RPMI7951 (cell line): ENCODE measurements around the gene NAV2. TPM values are rescaled to one million over a fixed set of nuclear protein-coding genes. Genes with fewer than 3 reads are reported as not detected.
"Not testable (repeated sequence)": the region's sequence is repeated elsewhere in the genome, so short reads cannot be mapped to it uniquely, and the experiment has no call there.

Source experiments
- DNase-seq: peaks from one replicate; pipeline ENCODE4 v3.0.0-alpha.2; 2012; ENCODE audit warnings: low read depth
- total RNA-seq: library from RNA; depleted of rRNA; stranded (reverse); fragments of >200 nt; shearing (Covaris generic); gene quantifications from 2 replicates; pipeline ENCODE4 v1.2.3, GENCODE V29; 2014

Gene NAV2
- total RNA-seq, 1 experiment from 2014 or later: 7.1 TPM

DNA sequence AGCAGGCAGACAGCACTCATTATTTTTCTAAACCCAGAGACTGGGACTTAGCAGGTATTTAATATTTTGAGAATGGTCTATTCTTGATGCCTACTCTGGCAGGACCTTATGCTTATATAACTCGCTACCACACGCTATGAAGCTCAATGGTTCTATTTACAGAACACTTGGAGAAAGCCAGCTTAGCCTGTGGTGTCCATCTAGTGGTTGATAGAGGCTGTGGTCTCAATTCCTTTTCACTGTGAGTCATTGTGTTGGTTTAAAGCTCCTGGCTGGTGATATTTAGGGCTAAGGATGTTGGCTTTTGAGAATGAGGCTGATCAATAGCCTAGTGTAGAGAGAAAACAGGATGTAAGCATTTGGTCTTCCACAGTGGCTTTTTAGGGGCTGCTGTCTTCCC, 241.3 kb downstream of the NAV2 start:
- peak; percentile 84 for DNase-seq

- DNase-seq: no peak
Observed at GRCh38 chr11:19954899-19955298, 242.3 kb downstream of the NAV2 start.

GRCh38 chr11:19955660-19956059, 243.0 kb downstream of the NAV2 start:
- DNase-seq: no peak

DNA sequence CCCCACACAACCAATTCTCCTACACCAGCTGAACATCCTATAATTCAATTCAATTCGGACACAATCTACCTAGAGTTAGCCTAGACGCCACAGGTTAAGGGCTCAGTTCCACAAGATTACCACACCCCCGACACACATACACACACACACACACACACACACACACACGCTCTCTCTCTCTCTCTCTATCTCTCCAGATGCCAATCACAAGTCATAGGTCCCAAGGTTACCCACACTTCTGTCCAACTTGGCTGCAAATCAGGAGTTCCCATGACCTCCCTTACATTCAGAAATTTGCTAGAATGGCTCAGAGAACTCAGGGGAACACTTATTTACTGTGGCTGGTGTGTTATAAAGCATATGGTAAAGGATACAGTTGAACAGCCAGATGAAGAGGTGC, 243.6 kb downstream of the NAV2 start:
- DNase-seq: no peak

DNA sequence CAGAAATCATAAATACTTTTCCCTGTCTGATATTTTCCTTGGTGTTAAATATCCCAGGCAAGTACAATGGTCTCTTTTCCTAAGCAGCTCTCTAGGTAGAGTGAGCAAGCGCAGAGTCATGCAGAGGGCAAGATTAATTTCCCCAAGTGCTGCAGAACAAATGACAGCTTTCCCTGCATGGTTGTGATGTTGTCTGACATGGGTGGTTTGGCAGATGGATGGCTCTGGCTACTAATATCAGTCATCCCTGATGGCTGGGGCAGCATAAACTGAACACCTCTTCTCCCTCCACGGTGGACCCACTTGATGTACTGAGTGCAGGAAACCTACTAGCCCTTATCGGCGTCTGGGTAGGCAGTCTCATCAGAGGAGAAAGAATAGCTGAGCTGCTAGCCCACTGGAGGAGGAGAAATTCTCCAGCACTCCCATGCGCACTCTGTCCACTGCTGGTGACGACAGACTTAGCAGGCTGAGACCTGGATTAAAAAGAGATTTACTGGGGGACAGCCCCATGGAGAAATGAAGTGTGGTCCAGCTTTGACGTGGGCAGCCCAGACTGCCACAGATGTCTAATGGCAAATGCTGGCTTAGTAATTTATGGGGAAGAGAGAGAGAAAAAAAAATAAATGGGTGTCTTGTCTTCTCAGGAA, 244.8 kb downstream of the NAV2 start:
- peak; percentile 45 for DNase-seq

GRCh38 chr11:19958204-19958603, 245.6 kb downstream of the NAV2 start:
- no peak for DNase-seq

DNA sequence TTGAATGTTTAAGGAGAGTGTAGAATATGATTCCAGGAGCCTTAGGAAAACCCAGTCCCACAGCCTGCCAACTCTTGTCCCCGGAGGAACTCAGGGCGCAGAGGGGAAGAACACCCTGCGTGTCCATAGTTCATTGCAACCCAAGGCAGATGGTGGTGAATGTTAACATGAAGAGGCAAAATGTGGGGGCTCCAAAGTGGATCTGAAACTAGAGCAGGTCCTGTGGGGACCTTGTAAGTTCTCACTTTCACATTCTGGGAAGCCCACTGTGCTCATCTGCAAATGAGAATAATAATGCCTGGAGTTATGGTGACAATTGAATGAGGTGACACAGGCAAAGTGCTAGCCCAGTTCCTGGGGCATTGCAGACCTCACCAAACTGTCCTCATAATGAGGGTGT, 246.6 kb downstream of the NAV2 start:
- no peak for DNase-seq

- DNase-seq: peak; percentile 71
Observed at GRCh38 chr11:19959648-19960059, 247.0 kb downstream of the NAV2 start.

DNA sequence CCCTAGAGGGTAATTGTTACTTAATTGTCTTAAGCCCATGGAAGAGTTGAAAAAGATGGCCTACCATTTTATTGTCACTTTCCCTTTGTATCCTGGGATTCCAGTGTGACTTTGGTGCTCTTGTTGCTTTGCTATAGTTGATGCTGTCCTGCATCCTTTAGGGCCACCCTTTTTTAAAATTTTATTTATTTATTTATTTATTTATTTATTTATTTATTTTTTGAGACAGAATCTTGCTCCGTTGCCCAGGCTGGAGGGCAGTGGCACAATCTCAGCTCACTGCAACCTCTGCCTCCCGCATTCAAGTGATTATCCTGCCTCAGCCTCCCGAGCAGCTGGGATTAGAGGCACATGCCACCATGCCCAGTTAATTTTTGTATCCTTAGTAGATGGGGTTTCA, 247.8 kb downstream of the NAV2 start:
- not testable (repeated sequence) for DNase-seq

DNA sequence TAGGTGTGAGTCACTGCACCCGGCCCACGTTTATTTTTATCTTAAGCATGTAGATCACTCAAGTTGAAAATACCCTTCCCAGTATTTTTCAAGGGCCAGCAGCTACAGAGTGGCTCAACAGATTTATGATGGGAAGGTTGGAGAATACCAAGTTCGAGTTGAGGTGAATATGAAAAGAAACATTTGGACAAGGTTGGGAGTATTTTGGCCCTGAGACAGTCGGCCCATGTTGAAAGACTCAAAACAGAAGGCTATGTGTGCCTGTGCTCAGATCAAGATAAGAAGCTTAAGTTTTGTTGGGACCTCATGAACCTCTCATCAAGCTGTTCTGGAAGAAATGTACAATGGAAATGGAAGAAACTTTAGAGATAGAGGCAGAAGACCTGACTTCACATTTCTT, 248.6 kb downstream of the NAV2 start:
- DNase-seq: no peak

DNA sequence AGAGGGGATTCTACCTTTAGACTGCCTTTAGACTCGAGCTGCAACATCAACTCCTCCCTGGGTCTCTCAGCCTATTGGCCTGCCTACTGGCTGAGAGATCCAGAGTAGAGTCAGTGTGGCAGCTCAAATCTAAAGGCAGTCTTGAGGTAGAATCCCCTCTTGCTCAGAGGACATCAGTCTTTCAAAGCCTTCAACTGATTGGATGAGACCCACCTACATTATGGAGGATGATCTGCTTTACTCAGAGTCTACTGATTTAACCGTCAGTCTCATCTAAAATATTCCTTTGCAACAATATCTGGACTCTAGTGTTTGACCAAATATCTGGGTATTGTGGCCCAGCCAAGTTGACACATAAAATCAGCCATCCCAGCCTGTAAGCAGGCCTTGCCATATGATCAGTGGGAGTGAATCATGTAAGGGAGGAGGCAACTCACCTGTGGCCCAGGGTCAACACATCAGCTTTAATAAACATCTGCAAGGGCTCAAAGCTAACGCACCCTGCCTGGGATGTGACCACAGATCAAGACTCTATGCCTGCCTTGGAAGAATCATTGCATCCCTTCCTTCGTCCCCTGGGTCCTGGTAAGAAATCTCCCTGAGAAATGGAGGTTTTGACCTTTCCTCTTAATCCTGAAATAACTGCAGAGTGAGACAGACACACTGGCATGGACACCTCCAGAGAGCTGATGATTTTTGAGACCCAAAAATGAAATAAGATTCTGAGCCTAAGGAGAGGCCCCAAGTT, 249.6 kb downstream of the NAV2 start:
- no peak for DNase-seq

GRCh38 chr11:19962801-19963175, 250.2 kb downstream of the NAV2 start:
- DNase-seq: no peak

DNA sequence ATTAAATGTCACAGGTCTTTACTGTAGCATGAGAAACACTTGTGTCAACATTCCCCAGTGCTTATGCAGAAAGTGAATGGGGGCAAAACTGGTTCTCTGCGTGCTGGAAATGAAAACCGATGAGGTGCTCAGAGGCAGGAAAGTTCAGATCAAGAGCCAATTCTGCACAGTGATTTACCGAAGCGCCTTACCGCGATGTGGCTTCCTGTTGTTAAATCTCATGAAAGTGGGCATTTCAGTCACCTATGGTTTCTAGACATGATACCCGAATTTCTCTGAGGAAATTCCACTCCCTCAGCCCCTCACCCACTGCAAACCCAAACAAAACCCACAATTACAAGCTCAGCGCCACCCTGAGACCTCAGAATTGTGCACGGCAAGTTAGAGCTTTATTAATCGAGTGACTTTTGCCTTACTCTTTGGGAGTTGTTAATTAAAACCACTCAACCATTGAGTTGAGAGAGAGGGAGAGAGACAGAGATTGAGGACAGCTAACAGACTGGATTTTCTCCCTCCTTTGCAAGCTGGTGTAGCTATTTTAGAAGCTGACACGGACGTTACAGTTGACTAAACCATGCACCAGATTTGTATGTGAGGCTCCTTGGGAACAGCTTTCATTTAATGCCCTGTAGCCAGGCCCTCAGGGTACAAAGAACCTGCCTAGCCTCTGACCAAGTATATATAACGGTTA, 251.2 kb downstream of the NAV2 start:
- DNase-seq: no peak

DNA sequence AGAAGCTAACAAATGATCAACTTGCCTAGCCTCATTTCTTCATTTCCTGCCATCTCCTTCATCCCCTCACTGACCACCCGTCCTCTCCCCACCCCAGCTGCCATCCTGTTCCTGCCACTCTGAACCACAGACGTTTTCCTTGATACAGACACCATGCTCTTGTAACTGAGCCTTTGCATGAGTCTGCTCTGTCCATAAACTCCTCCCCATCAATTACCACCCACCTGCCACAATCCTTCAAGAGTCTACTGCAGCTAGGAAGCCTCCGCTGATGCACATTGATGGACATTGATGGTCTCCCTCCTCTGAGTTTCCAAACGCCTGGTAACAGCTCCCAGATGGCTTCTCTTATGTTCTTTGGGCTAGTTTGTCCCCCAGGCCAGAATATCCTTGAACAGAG, 253.8 kb downstream of the NAV2 start:
- DNase-seq: no peak

GRCh38 chr11:19966927-19967326, 254.3 kb downstream of the NAV2 start:
- no peak for DNase-seq

- DNase-seq: no peak
Observed at GRCh38 chr11:19967787-19968186, 255.2 kb downstream of the NAV2 start.

GRCh38 chr11:19968860-19969259, 256.2 kb downstream of the NAV2 start:
- no peak for DNase-seq

DNA sequence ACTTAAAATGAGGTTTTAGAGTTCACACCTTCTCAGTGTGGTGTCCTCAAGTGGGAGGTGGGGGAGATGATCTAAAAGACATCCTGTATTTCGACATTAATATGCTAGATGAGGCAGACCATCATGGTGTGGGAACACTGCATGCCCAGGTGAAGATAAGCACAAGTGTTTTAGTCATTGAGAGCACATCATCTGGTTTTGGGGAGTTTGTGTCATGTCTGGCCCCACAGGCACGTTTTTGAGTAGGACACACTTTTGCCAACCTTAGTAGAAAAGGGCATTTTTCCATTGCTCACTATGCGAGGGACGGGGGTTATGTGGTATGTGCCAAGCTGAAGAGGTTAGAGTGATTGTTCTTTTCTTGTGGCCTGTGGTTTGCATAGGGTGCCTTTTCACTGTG, 258.3 kb downstream of the NAV2 start:
- no peak for DNase-seq

- DNase-seq: no peak
Observed at GRCh38 chr11:19972091-19972490, 259.5 kb downstream of the NAV2 start.

DNA sequence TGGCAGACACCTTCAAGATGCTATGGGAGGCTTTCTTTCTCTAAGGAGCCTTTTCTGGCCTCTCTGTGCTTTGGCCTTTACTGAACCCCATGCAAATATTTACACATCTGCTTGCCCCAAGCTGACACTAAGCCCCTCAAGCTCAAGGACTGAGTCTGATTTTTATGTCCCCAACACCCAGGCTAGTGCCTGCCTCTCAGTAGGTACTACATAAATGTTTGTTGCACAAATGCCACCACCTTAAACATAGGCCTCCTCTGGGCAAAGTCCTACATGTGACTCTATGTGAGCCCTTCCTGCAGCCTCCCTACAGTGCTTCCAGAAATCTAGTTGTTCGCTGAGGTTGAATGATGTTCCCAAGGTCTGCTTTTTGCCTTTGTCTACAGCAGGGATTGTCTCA, 260.0 kb downstream of the NAV2 start:
- DNase-seq: no peak

DNA sequence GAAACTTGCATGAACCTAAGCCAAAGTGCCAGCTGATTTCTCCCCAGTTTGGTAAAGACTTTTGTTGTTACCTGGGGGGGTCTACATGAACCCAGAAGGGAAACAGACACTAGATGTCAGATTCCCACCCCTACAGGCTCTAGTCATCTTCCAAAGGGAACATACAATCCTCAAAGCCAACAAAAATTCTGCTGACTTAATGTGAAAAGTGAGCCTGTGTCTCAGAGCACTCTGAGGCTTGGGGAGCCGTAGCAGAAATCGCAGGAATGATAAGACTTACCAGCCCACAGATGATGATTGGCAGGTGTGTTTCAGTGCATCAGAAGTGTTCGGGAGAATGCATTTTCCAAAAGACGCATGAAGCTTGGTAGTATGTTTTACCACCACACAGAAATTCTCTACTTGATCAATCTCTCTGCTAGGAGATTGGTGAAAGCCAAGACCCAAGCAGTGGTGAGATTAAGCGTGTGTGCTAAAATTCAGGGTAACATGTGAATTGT, 260.5 kb downstream of the NAV2 start:
- DNase-seq: no peak

DNA sequence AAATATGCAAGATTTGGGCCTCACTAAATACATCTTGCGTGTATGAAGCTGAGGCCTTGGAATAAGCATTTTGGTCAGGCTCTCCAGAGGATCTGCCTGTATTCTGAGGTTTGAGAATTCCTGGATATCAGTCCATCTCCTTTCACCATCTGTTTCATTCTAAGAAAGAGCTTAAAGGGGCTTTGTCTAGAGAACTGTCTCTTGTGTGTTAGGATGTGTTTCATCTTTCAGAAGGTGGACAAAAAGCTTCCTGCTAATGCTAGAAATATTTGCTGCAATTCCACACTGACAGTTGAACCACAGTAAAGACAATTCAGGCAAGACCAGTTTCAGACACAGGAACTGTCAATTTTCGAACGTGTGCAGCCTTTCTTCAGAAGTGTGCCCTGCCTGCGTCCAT, 262.2 kb downstream of the NAV2 start:
- DNase-seq: no peak

DNA sequence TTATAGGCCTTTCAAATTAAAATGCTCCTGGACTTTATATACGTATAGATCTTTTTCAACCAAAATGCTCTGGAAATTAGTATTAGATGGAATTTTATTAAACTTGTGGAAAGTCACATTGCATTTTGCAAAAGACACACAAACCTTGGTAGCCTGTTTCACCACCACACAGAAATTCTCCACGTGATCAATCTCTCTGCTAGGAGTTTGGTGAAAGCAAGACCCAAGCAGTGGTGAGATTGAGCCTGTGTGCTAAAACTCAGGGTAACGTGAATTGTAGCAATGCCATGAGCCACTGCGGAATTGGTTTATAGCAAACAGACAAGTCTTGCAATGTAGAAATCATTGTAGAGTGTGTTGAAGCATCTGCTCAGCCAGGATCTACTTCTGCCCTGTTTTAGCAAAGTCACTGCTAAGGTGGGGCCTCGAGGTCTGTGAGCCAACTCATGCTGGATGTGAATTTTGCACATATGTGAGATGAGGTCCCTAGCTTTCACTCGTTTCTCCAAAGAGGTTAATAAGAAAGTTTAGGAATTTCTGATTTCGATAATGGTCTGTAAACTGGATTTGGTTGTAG, 262.9 kb downstream of the NAV2 start:
- DNase-seq: no peak
